ENCODE measurements around the gene LYPLA2.

GRCh38 chr1:23793018-23793781, 2.3 kb downstream of the LYPLA2 start:
- TF ChIP-seq CTCF (conservative IDR thresholded peaks at IDR 0.05 in 1 of 2, IDR thresholded peaks at IDR 0.05 in 1 of 2; ENCODE audit: extremely low read depth in 1 of 2, insufficient read depth in 1 of 2, low read depth in 1 of 2, low read length in 2 of 2) (no peak), EZH2 (IDR thresholded peaks at IDR 0.05; ENCODE audit: borderline replicate concordance, low read length) (no peak)

Measured in mammary epithelial cell (primary cell).